ENCODE results near the gene PDCD11. TPM values are rescaled to one million over a fixed set of nuclear protein-coding genes. Genes with fewer than 3 reads are reported as not detected.
A peak's percentile ranks its signal among the peaks of the same experiment; 100 is the strongest.

Gene PDCD11
- total RNA-seq, 1 donor from 2014 or later: 26.3 TPM

DNA sequence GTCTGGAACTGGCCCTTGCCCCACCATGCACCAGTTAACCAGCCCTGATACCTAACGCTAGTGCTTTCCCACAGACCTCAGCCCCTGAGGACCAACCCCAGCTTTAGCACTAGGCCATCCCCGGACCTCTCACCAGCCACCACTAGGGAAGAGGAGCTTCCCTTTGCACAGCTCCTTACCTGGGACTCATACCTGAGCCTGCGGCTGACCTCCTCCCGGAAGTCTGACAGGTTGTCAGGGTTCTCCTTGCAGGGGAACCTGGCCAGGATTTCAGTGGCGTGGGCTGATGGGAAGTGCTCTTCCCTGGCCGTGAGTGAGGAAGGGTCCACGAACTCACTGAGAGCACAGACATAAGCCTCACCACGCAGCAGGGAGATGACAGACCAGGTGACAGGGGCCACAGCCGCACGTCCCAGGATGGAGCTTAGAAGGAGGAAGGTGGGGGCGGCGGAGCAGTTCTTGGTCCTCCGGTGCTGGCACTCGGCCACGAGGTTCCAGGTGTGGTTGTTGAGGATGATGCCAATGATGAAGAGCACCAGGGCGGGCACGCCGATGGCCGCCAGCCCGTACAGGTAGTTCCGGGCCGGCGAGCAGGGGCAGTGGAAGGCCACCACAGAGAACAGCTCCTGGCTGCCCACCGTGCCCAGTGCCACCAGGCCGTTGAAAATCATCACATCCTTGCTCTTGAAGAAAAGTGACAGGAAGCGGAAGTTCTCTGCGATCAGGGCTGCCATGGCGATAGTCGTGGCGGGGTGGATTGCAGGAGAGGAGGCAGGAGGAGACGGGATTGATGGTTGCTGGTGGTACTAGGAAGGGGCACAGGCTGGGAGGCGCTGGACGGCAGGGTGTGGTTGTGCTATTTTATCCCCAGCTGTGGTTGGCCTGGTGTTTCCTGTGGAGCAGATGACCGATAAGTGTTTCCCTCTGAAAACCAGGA, 53.0 kb downstream of the PDCD11 start:
- DNase-seq (ENCODE audit: low read depth in 2 of 2): no peak

DNA sequence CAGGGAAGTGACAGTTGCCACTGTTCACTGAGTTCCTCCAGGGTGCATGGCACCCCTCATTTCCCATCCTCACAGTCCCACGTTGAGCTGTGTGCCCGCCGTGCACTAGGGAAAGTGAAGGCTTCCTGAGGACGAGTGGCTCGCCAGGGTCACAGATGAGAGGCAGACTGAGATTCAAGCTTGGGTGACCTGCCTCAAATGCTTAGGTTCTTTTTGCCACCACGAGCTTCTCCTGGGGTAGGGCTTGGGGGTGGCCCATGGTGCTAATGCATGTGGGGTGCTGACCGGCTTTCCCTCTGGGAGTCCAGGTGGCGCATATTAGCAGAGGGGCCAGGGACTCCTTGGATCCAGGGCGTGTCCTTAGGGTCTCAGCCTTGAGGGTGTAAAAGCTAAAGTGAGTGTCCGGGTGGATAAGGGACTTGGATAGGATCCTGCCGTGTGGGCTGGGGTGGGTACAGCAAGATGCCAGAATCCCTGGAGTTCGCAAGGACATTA, 53.8 kb downstream of the PDCD11 start:
- no peak for DNase-seq (ENCODE audit: low read depth in 2 of 2)

DNA sequence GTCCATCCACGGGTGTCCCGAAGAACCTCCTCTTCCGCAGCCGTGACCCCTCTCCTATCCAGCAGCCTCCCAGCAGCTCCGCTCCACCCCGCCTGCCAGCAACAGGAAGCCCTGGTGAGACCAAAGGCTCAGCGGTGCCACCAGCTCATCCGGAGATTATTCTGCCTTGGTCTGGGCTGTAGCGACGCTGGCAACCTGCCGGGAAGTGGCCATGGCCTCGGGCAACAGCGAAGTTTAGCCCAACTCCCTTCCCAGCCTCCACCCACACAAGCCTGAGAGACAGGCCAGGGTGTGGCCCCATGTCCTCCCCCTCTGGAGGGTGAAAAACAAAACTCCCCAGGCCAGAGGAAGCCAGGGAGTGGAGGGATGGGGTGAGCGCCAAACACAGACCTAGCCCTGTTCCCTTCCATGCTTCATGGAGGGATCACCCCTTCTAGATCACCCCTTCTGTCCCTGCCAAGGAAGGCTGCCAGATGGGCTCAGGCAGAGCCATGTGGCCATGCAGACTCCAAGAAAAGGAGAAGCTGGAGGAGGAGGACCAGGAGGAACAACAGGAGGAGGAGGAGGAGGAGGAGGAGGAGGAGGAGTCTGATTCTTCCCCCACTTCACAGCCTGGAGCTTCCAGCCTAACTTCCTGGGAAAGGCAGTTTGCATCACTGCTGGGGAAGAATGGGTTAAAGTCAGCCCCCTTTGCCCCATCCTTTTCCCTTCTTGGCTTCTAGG, 54.8 kb downstream of the PDCD11 start:
- peak in 1 of 2 donors; percentile 67 for DNase-seq (ENCODE audit: low read depth in 2 of 2)

DNA sequence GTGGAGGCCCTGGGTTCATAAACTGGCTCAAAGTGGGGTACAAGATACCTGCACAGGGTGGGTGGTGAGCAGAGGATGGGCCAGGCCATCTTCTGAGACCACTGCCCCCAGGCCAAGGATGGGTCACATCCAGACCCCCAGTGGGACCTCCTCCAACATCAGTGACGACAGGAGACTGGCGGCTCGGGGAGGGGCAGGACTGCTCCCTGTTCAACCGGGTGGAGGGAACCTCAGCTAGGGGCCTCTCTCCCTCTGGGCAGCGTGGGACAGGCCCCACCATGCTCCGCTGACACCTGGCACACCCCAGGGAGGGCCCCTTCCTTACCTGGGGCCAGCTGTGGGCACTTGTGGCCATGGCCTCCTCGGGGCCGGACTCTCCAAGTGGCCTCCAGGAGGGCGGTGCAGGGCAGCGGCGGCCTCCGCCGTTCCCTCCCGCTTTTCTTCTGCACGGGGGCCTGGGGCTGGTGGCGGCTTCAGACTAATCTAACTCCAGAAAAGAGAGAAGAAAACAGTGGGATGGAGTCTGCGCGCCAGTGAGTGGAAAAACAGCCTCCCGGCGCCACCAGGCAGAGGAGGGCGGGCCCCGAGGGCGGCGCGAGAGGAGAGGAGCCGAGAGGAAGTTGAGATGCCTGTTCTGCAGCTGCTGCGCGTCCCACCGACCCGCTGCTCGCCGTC, 55.5 kb downstream of the PDCD11 start, which contains the start of gene CALHM2:
CALHM2 (minus strand) TSS at position 540 of the 675 bp plus-strand sequence. CDS start 2,429 bp downstream, outside the sequence.
- peak in 1 of 2 donors; percentile 52 for DNase-seq (ENCODE audit: low read depth in 2 of 2)

DNA sequence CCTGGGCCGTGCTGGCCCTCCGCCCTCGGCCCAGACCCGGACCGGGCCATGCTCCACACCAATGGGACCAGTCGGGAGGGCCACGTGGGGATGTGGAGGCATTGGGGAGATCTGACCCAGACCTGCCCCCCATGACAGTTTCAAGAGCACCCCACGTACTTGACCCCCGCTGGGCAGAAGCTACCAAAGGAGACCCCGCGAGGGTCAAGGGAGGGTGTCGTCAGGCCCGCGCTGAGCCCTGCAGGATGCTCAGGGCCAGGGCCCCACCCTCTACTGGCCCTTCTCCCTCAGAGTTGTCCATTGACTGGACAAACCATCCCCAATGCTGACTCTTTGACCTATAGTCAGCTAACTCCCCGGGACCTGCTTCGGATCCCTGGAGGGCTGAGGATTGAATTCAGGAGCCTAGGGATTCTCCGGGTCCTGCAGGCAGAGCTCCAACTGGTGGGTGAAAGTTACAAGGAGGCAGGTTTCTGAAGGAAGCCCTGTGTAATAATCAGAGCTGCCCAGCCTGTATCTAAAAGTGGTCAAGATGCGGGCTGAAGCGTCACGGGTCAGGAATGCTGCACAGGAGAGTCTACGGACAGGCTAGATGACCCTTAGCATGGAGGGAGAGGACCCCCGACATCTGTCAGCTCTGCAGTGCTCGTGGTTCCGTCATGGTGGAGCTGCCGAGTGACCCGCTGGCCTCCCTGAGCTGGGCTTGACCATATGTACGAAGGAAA, 56.2 kb downstream of the PDCD11 start:
- no peak for DNase-seq (ENCODE audit: low read depth in 2 of 2)

DNA sequence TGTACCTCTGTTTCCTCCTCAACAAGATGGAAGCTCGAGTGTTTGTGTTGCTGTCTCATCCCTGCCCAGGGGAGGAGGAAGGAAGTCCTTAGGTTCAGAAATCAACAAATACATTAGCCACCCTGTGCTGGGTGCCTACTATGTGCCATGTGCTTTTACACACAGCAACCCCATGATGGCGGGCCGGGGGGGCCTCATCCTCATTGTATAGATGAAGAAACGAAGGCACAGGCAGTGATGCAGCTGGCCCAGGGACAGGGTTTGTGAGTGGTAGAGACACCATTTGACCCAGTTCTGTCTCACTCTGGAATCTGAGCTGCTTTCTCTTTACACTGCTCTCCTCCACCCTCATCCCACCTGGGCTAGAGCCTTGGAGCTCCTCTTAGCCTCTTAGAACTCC, 57.6 kb downstream of the PDCD11 start:
- no peak for DNase-seq (ENCODE audit: low read depth in 2 of 2)

DNA sequence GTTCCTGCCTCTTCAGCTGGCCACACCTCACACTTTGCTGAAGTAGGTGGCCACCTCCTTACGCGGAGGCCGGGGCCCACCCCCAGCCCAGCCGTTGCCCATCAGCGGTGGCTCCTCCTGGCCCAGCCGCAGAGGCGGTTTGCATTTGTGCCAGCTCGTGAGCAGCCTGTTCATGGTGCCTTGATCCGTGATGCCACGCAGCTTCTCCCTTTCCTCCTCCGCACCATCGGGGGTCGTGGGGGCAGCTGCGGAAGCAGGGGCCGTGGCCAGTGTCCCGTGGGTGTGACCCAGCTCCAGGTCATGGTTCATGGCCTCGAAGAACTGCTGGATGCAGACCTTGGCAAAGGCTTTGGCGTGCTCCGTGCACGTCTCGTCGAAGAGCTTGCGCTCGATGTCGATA, 58.8 kb downstream of the PDCD11 start:
- no peak for DNase-seq (ENCODE audit: low read depth in 2 of 2)

DNA sequence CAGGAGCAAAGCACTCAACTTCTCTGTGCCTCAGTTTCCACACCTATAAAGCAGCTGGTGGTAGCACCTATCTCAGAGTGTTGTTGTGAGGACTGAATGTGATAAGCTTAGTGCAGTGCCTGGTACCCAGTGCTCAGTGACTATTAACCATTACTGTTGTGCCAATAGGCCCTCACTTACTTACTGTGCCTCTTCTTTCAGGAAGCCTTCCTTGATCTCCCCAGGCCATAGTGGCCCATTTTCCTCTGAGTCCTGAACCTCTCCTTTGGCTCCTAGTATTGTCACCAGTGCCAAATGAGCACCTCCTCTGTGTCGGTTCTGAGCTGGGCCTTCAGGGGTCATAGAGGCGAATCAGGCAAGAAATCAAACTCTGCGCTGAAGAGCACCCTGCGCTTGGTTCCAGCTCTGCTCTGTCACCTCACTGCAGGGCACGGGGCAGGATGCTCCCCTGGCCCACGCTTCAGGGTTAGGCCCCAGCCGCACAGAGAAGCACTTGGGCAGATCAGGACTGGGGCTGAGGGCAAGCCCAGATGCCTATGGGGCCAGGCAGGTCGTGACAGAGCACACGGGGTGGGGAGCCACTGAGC, 59.7 kb downstream of the PDCD11 start:
- DNase-seq (ENCODE audit: low read depth in 2 of 2): no peak

DNA sequence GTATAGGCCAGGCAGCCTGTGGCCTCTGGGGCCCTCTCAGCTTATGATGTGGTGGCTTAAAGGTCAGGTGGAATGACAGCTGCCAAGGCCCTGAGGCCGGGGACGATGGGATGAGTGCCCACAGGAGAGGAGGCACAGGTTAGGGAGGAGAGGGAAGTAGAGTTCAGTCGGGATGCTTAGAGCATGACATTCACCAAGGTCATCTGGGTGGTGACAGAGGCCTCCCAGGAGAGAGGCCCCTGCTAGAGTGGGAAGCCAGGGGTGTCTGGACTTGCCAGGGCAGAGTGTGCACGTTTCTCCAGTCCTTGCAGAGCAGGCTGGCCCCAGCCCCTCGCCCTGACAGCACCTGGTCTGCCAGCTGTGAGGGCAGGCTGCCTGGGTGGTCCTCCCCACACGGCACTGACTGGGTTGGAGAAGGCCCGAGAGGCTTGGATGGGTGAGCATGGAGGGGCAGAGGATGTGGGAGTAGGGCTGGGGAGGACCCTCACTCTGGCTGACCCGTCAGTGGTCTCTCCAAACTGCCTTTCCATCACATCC, 60.8 kb downstream of the PDCD11 start:
- no peak for DNase-seq (ENCODE audit: low read depth in 2 of 2)

DNA sequence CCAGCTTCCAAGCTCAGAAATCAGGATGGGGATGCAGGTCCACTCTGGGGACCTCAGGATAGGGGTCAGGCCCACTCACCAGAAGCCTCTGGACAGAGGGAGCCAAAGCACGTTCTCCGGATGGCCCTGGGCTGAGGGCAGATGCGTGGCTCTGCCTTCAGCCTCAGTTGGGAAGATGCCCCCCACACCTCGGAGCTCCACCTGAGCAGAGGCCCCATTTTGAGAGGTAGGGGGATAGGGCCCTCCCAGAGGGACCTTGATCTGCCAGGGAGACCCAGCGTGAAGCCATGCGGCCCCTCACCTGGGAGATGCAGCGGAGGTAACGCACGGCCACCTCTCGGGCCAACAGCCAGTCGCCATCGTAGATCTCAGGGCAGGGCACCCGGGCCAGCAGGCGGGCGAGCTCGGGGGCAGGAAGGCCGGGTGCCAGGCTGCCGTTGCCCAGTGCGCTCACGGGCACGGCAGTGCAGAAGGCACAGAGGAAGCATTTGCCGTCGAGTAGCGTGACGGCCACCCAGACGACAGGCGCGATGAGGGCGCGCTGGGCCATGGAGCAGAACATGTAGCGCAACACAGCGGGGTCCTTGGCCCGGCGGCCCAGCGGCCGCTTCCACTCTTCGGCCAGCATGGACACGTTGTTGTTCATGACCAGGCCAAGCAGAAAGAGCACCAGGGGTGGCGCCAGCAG, 61.6 kb downstream of the PDCD11 start:
- no peak for DNase-seq (ENCODE audit: low read depth in 2 of 2)

DNA sequence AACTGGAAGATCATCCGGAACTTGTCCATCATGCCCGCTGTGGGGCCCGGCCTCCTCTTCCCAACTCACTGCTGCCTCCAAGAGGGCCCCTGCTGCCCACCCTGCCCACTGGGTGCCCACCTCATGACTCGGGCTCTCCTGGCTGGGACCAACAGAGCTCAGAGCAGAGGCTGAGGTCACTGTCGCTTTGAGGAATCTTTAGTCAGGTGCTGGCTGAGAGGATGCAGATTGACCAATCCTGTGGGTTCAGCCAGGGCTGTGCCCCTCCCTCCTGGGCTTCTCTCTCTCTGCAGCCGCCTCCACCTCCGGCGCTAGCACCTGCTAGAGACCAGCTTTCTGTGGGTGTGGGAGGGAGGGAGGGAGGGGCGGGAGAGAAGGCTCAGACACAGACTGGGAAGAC, 62.3 kb downstream of the PDCD11 start, which contains the start of gene CALHM1:
CALHM1 (minus strand) TSS at position 181 of the 400 bp plus-strand sequence; CDS start at position 32, 149 bp downstream.
- no peak for DNase-seq (ENCODE audit: low read depth in 2 of 2)

DNA sequence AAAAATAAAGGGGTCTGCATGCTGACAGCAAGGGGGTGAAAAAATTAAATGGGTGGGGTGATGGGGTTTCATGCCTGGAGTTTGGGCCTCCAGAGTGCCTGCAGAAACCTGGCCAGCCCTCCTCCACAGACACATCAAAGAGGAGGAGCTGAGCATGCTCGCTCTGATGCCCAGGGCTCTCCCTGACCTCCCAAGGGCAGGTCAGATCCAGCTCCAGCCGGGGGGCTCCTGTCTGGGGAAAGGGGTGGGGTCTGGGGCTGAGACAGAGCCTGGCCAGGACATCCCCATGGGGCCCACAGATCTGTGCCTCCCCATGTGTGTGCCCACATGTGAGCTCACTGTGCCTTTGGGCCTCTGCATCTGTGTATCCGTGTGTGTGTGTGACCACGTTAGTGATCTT, 63.2 kb downstream of the PDCD11 start:
- DNase-seq (ENCODE audit: low read depth in 2 of 2): no peak

DNA sequence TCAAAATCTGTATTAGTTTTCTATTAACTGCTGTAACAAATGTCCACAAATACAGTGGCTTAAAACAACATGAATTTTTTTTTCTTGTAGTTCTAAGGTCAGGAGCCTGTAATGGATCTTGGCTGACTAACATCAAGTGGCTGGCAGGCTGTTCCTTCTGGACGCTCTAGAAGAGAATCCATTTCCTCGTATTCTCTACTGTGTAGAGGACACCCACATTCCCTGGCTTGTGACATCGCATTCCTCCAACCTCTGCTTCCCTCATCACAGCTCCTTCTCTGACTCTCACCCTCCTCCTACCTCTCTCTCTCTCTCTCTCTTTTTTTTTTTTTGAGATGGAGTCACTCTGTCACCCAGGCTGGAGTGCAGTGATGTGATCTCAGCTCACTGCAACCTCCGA, 67.1 kb downstream of the PDCD11 start:
- DNase-seq (ENCODE audit: low read depth in 2 of 2): no peak

DNA sequence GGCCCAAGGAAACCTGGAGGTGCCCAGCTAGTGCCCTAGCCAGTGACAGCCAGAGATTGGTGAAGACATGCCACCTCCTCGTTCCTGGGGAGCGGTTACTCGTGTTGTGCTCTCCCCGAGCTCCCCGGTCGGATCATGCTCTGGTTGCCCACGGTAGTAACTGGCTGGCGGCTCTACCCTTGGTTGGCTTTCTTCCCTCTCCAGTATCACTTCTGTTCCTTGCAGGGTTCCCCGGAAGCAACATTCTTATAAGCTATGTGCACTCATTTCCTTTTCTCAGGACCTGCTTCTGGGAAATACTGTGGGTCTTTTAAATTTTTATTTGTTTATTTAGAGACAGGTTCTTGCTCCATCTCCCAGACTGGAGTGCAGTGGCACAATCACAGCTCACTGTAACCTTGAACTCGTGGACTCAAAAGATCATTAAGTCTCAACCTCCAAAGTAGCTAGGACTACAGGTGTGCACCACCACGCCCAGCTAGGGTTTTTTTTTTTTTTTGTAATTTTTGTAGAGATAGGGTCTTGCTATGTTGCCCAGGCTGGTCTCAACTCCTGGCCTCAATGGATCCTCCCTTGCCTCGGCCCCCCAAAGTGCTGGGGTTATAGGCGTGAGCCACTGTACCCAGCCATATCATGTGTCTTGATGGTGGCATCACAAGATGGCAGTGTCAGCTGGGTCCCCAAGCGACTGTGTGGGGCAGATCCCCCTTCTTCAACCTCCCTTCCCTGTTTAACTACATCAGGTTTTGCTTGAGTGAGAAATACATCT, 69.2 kb downstream of the PDCD11 start:
- DNase-seq (ENCODE audit: low read depth in 2 of 2): no peak

DNA sequence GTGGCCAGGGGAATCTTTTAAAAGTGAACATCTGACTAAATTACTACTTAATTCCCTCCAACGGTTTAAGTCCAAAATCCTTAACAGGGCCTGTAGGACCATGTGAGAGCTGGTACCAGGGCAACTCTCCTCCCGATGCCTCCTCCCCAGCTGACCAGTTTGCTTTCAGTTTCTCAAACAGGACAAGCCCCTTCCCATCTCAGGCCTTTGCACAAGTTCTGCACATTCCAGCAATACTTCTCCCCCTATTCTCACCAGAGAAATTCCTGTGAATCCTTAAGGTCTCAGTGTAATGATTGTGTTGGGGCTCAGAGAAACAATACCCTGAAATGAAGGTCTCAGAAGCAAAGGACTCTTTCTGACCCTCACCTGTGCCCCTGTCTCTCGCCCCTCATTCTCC, 70.3 kb downstream of the PDCD11 start:
- DNase-seq (ENCODE audit: low read depth in 2 of 2): no peak

DNA sequence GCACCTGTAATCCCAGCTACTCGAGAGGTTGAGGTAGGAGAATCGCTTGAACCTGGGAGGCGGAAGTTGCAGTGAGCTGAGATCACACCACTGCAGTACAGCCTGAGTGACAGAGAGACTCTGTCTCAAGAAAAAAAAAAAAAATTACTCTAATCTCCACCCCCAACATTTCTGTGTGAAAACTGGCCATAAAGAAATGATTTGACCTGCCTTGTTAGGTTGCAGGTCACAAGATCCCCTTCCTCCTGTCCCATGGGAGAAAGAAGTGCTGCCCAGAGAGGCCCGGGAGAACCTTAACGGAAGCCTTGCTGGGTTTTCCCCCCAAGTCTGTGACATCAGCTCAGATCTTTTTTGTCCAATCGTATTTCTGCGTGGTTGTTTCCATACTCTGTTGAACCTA, 71.0 kb downstream of the PDCD11 start:
- DNase-seq (ENCODE audit: low read depth in 2 of 2): no peak

DNA sequence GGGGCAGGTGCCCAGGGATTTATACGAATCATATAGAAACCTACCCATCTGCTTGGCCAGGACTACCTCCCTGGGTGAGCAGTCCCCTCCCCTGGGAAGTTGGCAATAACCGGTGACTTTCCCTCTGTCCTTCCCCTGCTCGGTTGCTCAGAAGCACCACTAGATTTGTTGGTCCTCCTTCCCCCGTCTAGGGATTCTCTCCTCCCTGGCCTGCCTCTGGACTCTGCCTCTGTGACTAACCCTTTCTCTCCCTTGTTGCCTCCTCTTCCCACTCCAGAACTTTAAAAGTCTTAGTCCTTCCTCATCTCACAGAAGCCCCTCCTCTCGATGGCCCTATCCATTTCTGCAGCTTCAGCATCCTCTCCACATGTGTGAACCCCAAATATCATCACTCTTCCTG, 72.8 kb downstream of the PDCD11 start:
- no peak for DNase-seq (ENCODE audit: low read depth in 2 of 2)

DNA sequence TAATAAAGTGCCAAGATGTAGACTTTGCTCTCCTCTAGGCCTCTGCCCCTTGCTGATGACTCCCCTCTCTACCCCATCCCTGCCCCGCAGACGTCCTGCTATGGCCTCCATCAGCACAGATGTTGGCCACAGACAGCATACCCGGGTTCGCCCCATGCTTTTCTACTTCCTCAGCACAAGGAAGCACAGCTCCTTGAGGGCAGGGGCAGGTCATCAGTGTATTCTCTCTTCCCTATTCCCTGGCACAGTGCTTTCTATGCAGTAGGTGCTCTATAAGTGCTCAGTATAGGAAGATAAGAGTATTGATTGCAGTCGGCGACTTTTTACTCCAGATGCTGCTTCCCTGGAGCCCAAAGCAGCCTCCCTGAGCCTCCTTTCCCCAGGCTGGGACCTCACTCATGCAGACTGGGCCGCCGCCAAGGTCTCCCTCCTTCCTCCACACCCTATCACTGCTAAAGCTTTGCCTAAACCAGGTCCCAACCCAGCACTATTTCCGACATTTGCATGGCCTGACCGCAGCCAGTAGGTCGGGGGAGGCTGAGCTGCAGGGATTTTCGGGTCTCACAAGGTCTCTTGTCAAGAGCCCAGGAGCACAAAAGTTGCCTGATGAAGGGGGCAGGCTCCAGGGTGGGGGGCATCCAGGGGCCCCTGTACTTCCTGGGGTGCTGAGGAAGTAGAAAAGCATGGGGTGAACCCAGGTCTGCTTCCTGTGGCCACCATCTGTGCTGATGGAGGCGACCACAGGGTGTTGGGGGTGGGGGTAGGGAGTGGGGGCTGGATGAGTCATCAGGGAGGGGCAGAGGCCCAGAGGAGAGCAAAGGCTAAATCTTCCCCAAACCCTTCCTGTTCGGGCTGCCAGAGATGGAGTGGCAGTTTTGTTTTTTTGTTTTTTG, 74.6 kb downstream of the PDCD11 start:
- no peak for DNase-seq (ENCODE audit: low read depth in 2 of 2)

Data from dermis microvascular lymphatic vessel endothelial cell (primary cell).